Measurements from ENCODE around the gene SPCS2.
"Not testable (repeated sequence)": the region's sequence is repeated elsewhere in the genome, so short reads cannot be mapped to it uniquely, and the experiment has no call there.

The SPCS2 gene

DNA sequence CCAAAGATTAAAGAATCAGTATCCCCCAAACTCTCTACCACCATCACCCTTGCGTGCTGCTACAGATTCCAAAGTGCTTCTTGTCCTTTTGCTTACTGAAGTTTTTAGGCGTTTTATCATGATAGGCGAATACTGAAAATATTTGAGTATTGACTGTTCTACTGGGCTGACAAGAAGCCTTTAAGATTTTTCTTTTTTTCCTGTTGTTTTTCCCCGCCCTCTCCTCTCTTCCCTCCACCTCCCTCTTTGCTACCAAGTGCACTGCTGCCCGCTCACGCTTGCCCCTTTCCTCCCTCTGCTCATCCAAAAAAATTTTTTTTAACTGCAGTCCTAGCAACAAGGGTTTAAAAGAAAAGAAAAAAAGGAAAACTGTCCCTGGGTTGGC, 679 bp downstream of the SPCS2 start:
- DNase-seq (ENCODE audit: low read depth, low spot score): no peak

DNA sequence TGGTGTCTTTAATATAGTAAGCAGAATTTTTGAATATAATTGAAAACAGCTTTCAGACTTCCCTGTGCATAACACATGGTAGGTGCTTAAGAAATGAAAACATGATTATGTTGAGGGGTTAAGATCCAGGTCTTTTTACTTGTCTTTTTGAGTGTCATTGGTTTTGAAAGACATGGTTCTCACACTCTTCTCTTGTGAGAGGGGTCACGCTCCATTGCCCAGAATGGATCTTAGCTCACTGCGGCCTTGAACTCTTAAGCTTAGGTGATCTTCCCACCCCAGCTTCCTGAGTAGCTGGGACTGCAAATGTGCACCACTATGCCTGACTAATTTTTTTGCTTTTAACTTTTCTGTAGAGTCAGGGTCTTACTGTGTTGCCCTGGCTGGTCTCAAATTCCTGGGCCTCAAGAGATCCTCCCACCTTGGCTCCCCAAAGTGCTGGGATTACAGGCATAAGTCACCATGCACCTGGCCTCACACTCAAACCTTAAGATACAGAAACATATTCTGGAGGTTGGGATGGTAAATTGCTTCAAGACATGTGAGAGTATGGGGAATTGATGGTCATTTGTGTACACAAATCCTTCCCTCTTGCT, 1.4 kb downstream of the SPCS2 start:
- no peak for DNase-seq (ENCODE audit: low read depth, low spot score)

GRCh38 chr11:74951226-74951625, 2.2 kb downstream of the SPCS2 start:
- DNase-seq (ENCODE audit: low read depth, low spot score): no peak

- no peak for DNase-seq (ENCODE audit: low read depth, low spot score)
Observed at GRCh38 chr11:74952752-74953151, 3.7 kb downstream of the SPCS2 start.

- DNase-seq (ENCODE audit: low read depth, low spot score): no peak
Observed at GRCh38 chr11:74953451-74953850, 4.4 kb downstream of the SPCS2 start.

GRCh38 chr11:74954199-74954598, 5.1 kb downstream of the SPCS2 start:
- DNase-seq (ENCODE audit: low read depth, low spot score): no peak

DNA sequence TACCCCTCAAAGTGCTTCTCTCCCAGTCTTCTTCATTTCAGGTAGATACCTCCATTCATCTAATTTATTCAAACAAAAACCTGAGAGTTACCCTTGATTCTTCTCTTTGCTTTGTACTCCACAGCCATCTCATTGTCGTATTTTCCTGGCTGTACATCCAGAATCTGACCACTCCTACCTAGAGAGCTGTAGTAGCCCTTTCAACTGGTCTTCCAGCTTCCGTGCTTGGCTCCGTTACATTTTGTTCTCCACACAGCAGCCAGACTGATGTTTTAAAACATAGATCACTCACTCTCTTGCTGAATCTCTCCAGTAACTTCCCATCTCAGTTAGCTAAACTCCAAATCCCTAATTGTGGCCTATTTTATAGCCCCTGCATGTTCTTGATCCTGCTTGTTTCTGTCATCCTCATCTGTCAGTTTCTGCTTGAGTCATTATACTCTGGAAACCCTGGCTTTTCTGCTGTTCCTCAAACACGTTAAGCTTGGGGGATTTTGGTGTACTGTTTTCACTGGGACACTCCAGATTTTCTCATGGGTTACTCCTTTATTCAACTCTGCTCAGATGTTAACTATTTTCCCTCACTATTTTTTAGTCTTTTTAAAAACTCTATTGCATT, 7.4 kb downstream of the SPCS2 start:
- DNase-seq (ENCODE audit: low read depth, low spot score): no peak

DNA sequence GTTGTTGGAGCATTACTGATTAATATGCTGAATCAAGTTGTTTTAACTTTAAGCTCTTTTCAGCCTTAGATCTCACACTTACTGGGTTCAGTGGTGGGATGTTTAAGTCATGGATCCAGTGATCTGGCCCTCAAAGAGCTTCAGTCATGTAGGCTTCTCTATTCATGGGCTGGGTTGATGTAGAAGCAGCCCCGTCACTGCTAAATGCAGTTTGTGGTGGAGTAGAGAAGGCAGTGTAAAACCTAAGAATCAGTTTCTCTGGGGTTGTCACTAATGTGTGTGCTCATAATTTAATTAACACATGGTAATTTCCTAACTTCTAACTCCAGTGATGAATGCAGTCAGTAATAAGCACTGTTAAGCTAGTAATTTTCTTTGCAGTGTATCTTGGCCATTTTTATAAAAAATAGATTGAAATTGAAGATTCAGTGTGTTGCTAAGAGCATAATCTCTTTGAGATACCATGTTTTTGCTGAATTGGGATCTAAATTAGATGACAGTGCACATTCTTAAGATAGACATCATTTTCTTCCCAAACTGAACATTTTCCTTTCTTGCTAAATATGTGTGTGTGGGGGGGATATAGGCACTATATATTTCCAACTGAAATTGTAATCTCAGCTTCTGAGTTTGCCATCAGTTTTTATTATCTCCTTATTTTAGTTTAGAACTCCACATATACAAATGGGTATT, 9.0 kb downstream of the SPCS2 start:
- DNase-seq (ENCODE audit: low read depth, low spot score): no peak

DNA sequence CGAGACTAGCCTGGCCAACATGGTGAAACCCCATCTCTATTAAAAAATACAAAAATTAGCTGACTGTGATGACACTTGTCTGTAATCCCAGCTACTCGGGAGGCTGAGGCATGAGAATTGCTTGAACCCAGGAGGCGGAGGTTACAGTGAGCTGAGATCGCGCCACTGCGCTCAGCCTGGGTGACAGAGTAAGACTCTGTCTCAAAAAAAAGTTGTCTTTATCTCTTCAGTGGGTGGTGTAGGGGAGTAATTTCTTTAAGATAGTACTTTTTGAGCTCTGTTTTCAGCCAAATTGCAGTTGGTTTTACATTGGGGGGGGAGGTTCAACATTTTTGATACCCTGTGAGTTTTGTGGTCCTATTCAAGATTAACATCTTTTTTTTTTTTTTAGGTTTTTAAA, 11.1 kb downstream of the SPCS2 start:
- DNase-seq (ENCODE audit: low read depth, low spot score): not testable (repeated sequence)

- no peak for DNase-seq (ENCODE audit: low read depth, low spot score)
Observed at GRCh38 chr11:74966651-74967050, 17.6 kb downstream of the SPCS2 start.

DNA sequence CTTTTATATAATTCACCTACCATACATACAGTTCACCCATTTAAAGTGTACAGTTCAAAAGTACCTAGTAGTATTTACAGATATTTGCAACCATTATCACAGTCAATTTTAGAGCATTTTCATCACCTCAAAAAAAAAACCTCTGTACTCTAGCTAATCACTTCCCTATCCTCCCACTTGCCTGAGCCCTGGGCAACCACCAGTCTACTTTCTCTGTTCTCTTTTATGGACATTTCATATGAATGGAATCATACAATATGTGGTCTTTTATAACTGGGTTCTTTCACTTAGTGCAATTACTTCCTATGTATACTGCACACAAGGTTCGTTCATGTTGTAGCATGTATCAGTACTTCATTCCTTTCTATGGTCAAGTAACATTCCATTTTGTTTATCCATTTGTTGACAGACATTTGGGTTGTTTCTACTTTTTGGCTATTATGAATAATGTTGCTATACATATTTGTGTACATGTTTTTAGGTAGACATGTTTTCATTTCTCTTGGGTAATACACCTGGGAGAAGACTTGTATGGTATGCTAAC, 21.9 kb downstream of the SPCS2 start:
- no peak for DNase-seq (ENCODE audit: low read depth, low spot score)

- no peak for DNase-seq (ENCODE audit: low read depth, low spot score)
Observed at GRCh38 chr11:74971424-74971823, 22.4 kb downstream of the SPCS2 start.

- DNase-seq (ENCODE audit: low read depth, low spot score): no peak
Observed at GRCh38 chr11:74978041-74978440, 29.0 kb downstream of the SPCS2 start.

DNA sequence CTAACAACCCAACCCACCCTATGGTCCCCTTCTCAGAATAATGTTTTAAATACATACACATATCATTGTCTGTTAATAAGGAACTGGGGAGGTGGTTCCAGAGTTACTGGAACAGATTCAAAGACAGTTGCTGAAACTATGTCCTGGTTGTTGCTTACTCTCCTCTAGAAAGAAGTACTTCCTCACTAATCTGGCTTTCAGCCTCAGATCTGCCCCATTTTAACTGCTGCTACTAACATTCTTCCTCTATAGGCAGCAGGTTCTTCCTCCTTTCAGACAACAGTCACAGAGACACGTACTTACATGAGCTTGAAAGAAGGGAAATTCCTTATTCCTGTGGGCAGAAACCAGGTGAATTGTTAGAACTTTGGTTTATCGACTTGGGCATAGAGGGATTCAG, 31.6 kb downstream of the SPCS2 start:
- DNase-seq (ENCODE audit: low read depth, low spot score): no peak

- no peak for DNase-seq (ENCODE audit: low read depth, low spot score)
Observed at GRCh38 chr11:74981888-74982287, 32.8 kb downstream of the SPCS2 start.

GRCh38 chr11:74984070-74984469, 35.0 kb downstream of the SPCS2 start:
- no peak for DNase-seq (ENCODE audit: low read depth, low spot score)

DNA sequence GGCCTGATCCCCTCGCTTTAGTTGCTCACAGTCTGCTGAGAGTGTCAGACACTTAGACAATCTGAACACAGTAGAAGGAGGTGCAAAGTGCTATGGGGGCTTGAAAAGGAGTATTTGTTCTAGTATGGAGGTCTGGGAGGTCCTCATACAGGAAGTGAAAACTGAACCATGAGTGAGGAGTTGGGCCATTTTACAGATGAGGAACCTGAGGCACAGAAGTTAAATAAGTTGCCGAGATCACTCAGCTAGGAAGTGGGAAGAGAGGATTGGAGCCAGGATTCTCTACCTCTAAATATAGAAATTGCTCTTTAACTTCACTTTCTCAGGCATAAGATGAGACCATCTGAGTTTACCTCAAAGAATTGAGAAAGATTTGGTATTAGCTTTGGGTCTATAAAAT, 35.7 kb downstream of the SPCS2 start:
- DNase-seq (ENCODE audit: low read depth, low spot score): no peak

DNA sequence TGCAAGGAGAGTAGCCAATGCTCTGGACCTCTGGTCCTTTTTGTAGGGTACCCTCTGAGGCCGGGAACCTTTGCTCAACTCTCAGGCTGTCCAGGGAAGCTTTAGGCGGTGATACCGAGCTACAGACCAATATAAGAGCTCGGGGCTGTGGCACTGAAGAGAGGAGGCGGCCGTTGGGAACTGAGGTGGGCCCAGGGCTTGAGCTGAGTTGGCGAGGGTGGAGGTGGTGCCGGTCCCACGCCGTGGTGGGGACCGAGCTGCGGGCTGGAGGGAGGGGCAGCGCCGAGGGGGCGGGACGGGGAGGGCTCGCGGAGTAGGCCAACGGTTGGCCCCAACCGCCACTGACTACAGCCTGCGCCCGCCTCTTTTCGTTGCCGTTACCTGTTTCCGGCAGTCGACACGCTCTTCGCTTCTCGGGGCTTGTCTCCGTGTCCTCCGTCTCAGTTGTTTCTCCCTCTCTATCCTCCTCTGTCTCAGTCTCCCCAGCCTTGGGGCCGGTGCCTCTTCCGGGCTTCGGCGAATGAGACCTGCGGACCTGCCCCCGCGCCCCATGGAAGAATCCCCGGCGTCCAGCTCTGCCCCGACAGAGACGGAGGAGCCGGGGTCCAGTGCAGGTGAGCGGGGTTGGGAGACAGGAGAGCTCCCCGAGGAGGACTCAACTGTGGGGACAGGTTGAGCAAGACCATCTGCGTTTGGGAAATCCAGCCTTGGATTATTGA, 39.6 kb downstream of the SPCS2 start, which contains the start of gene NEU3:
Gene NEU3 (plus strand): TSS at position 393 of the 719 bp plus-strand sequence. CDS start 128 bp downstream, at position 521.
- DNase-seq (ENCODE audit: low read depth, low spot score): peak; percentile 50

- no peak for DNase-seq (ENCODE audit: low read depth, low spot score)
Observed at GRCh38 chr11:74989260-74989638, 40.2 kb downstream of the SPCS2 start.

GRCh38 chr11:74990150-74990549, 41.1 kb downstream of the SPCS2 start:
- not testable (repeated sequence) for DNase-seq (ENCODE audit: low read depth, low spot score)

DNA sequence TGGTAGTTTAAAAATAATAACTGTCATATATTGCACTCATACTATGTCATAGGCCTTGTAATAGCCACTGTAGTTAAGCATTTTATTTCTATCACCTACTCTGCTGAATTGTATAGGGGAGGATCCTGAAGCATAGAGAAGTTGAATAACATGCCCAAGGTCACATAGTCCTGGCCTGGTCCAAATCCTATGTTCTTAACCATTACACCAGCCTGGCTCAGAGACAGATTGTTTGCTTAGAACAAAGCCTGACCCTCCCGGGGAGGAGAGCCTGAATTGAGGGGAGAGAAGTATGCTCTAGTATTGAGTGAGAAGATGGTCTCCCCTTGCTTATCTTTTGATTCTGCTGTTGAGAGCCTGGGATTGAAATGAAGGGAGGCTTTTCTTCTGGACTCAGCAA, 41.9 kb downstream of the SPCS2 start:
- no peak for DNase-seq (ENCODE audit: low read depth, low spot score)

GRCh38 chr11:74992852-74993251, 43.8 kb downstream of the SPCS2 start:
- DNase-seq (ENCODE audit: low read depth, low spot score): no peak
